ENCODE results near the gene TDRD10.
A peak's percentile ranks its signal among the peaks of the same experiment; 100 is the strongest.

TDRD10 gene, protein sequence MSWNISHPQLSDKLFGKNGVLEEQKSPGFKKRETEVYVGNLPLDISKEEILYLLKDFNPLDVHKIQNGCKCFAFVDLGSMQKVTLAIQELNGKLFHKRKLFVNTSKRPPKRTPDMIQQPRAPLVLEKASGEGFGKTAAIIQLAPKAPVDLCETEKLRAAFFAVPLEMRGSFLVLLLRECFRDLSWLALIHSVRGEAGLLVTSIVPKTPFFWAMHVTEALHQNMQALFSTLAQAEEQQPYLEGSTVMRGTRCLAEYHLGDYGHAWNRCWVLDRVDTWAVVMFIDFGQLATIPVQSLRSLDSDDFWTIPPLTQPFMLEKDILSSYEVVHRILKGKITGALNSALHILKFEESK

DNA sequence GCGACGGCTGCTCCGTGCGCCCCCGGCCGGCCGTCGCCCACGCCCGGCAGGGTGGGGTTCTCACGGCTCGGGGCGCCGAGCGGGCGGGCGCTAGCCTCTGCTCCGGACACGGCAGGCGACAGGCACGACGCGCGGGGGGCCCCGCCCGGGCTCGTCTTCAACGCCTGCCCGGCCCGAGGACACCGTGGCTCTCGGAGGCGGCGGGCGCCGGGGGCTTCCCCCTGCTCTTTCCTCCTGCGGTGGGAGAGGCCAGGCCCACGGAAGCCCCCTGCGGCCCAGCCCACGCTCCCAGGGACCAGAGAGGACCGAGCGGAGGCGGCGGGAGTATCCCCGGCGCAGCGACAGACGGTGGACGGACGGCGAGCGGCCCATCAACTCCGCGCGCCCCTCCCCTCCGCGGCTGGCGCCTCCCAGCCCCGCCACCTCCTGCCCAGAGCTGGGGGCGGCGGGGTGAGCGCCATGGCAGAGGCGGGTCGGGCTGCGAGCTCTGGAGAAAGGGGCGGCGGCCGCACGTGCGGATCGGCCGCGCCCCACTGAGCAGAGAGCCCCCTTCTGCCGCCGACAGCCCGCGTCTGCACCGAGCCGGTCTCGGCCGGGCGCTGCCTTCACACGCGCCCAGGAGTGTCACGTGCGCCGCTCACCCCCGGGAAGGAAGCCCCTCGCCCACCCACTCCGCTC is at the start of gene TDRD10, which contains the start of gene SHE:
TSS of gene TDRD10 (plus strand) at position 154 of the 678 bp plus-strand sequence. CDS start 4,685 bp downstream, outside the sequence.
TSS of gene SHE (minus strand) at position 347 of the 678 bp plus-strand sequence. CDS start 386 bp downstream, outside the sequence.
- DNase-seq (ENCODE audit: low spot score), result no peak

DNA sequence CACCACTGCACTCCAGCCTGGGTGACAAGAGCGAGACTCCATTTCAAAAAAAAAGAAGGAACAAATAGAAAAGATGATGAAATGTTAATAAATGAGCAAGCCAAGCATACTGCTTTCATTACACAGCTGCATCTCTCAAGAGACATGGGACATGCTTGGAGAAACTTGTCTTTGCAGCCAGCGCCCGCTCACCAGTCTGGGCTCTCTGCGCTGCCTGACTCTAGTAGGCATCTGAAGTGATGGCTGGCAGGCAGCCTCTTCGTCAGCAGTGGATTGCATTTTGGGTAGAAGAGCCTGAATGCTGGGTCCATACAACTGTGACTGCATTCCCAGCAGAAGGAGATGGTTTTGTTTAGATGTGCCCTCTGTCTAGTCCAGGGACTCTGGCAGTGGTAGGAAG is 48.9 kb upstream of the TDRD10 start:
- DNase-seq (ENCODE audit: low spot score), result no peak

DNA sequence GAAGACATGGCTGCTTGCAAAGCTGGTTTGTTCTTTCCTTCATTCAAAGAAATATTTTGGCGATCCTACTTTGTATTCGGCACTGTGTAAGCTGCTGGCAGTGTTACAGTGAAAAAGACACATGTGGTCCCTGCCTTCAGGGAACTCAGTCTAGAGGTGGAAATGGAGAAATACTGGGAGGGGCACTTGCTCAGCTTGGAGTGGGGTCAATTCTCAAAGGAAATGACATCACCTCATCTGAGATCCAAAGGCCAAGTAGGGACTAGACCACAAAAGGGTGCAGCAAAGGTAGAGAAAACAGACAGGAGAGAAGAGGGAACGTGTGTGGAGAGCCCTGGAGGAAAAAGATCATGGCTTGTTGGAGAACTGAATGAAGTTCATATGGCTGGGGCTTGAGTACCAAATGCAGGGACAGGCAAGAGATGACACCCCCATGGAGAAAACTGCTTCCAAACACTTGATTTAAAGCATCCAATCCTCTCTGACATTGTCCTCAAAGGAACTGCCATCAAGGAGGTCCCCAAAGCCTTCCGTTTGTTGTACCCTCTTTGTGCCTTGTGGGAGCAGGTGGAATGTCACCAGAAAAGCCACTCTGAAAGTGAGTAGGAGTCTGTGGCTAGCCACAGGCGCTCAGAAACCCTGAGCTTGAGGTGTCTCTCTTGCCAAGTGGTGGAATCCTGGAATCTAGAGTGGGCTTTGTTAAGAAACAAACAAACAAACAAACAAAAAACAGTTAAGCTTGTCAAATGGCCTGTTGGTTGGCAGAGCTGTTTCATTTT is 48.3 kb upstream of the TDRD10 start:
- peak; percentile 33 for DNase-seq (ENCODE audit: low spot score)

DNA sequence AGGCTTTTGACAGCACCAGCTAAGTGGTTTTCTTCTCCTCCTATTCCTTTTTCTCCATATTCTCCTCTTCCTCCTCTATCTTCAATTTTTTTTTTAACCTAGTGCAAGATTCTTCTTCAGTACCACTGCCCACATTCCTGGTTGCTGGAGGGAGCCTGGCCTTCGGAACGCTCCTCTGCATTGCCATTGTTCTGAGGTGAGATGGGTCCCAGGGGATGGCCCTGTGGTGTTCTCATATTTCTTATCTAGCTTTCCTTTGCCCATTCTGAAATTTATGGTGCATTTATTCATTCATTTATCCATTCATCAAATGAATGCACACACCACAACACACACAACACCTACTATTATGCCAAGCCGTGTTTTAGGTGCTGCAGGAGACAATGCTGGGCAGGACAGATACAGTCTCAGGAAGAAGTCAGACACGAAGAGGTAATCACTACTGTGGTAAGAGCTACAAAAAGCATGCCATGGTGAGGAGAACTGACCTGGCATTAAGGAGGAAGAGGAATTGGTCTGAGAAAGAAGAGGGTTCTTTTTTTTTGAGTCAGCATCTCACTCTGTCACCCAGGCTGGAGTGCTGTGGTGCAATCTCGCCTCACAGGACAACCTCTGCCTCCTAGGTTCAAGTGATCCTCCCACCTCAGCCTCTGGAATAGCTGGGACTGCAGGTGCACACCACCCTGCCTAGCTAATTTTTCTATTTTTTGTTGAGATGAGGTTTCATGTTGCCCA is 47.5 kb upstream of the TDRD10 start:
- DNase-seq (ENCODE audit: low spot score), result no peak

DNA sequence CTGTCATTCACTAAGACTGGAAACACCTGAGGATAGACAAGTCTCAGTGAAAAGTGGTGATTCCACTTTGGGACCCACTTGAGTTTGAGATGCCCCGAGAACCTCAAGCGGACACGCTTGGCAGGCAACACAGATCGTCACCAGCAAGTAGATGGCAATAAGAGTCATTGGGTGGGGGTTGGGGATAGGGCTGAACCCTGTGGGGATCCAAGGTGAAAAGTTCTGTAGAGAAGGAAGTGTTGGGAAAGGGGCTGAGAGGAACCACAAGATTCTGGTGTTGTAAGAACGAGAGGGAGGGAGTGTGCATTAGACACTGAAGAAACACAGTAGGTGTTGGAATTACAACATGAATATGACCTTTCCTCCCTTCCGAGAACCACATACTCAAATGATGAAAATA is 45.4 kb upstream of the TDRD10 start:
- DNase-seq (ENCODE audit: low spot score), result no peak

DNA sequence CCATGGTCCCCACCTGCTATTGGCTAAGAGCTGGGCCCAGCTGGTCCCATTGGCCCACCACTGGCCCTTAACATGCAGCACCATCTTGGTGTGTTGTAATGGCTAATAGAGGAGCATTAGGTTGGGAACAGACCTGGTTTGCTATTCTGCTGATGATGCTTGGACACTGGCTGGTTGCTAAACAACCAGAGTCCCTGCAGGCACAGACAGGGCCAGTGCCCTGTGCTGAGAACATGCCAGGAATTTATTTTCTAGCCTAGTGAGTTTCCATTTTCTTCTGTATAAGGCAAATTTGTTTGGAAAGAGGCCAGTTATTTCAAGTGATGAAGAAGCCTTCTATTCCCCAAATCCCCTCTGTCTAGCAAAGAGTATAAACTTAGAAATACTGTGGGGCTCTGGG is 42.9 kb upstream of the TDRD10 start:
- DNase-seq (ENCODE audit: low spot score), result no peak

DNA sequence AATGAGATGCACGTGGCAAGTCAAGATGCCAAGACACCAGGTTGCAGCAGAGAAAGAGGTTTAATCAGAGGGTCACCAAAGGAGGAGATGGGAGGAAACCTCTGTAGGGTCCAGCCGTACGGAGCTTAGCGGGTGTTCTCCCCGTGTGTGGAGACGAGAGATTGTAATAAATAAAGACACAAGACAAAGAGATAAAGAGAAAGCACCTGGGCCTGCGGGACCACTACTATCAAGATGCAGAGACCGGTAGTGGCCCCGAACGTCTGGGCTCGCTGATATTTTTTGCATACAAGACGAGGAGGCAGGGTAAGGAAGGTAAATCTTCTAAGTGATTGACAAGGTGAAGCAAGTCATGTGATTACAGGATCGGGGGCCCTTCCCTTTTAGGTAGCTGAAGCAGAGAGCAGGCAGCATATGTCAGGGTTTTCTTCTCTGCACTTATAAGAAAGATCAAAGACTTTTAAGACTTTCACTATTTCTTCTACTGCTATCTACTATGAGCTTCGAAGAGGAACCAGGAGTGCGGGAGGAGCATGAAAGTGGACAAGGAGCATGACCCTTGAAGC is 41.2 kb upstream of the TDRD10 start:
- DNase-seq (ENCODE audit: low spot score), result no peak

DNA sequence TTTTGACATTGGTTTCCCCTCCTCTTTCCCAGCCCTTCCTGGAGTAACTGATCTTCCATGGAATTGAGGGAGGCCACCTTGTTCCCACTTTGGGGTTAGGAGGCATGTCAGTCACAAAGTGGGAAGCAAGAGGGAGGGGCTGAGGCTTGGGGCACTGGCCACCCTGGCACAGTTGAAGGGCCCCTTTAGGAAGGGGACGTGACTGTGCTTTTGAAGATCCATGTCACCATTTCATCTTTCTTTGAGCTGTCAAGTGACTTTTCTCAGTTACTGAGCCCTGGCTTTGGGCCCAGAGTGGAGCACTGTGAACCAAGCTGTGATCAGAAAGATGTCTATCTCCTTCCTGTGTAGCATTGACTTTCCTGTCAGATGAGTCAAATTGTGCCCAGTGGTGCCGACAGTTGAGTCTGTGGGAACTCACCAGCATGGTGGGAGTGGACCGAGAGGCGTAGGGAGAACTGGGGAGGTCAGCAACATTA is 38.5 kb upstream of the TDRD10 start:
- DNase-seq (ENCODE audit: low spot score), result no peak

DNA sequence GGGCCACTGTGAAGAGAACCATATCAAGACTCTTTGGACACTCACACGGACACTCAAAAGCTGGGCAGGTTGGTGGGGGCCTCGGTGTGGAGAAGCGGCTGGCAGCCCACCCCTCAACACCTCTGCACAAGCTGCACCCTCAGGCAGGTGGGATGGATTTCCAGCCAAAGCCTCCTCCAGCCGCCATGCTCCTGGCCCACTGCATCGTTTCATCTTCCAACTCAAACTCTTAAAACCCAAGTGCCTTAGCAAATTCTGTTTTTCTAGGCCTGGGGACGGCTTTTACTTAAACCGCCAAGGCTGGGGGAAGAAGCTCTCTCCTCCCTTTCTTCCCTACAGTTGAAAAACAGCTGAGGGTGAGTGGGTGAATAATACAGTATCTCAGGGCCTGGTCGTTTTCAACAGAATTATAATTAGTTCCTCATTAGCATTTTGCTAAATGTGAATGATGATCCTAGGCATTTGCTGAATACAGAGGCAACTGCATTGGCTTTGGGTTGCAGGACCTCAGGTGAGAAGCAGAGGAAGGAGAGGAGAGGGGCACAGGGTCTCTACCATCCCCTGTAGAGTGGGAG is 36.3 kb upstream of the TDRD10 start:
- DNase-seq (ENCODE audit: low spot score), result no peak

DNA sequence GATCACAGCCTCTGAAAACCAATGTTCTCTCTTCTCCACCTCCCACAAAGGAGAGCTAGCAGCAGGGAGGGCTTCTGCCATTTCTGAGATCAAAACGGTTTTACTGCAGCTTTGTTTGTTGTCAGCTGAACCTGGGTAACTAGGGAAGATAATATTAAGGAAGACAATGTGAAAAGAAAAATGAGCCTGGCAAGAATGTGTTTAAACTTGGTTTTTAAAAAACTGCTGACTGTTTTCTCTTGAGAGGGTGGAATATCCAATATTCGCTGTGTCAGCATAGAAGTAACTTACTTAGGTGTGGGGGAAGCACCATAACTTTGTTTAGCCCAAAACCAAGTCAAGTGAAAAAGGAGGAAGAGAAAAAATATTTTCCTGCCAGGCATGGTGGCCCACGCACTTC is 35.8 kb upstream of the TDRD10 start:
- no peak for DNase-seq (ENCODE audit: low spot score)

DNA sequence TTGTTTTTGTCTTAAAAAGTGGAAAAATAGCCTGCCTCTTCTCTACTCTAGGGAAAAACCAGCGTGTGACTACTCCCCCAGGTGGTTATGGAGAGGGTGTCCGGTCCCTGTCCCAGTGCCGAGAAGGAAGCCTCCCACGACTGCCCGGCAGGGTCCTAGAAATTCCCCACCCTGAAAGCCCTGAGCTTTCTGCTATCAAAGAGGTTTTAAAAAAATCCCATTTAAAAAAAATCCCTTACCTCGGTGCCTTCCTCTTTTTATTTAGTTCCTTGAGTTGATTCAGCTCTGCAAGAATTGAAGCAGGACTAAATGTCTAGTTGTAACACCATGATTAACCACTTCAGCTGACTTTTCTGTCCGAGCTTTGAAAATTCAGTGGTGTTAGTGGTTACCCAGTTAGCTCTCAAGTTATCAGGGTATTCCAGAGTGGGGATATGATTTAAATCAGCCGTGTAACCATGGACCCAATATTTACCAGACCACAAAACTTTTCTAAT is 35.0 kb upstream of the TDRD10 start:
- no peak for DNase-seq (ENCODE audit: low spot score)

DNA sequence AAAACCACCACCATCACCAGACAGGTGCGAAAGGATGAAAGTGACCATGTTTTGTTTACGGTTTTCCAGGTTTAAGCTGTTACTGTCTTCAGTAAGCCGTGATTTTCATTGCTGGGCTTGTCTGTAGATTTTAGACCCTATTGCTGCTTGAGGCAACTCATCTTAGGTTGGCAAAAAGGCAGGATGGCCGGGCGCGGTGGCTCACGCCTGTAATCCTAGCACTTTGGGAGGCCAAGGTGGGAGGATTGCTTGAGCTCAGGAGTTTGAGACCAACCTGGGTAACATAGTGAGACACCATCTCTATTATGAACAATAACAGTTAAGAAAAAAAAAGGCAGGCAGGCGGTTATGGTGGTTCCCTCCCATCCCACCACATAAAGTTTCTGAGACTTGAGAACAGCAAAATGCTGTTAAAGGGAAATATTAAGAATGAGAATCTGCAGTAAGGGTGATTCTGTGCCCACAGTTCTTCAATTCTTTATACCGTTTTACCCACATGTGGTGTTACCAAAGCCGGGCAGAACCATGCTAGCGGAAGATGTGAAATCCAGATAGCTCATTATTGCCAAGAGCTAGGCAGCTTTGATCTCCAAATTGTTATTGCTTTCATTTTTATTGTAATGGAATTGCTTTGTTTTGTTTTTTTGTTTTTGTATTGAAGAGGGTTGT is 34.5 kb upstream of the TDRD10 start:
- no peak for DNase-seq (ENCODE audit: low spot score)

DNA sequence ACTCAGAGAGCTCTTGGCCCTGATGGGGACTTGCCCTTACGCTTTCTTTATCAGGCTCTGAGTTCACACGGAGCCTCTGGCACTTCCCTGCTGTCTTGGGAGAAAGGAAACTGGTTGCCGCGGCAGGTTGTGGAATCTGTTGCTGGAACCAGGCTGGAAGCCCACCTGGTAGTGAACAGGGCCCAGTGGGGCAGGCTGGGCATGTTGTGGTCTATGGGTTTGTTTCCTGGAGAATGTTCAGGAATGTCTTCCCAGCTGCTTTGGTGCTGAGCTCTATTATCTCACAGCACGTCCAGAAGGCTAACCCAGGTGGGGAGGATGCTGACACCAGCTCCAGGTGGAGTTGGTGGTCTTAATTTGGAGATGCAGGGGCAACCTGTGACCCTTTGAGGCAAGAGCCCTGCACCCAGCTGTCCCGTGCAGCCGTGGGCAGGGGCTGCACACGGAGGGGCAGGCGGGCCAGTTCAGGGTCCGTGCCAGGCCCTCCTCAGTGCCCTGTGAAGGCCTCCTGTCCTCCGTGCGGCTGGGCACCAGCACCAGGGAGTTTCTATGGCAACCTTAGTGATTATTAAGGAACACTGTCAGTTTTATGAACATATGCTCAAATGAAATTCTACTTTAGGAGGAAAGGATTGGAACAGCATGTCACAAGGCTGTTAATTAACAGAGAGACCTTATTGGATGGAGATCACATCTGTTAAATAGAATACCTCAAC is 33.3 kb upstream of the TDRD10 start:
- no peak for DNase-seq (ENCODE audit: low spot score)

DNA sequence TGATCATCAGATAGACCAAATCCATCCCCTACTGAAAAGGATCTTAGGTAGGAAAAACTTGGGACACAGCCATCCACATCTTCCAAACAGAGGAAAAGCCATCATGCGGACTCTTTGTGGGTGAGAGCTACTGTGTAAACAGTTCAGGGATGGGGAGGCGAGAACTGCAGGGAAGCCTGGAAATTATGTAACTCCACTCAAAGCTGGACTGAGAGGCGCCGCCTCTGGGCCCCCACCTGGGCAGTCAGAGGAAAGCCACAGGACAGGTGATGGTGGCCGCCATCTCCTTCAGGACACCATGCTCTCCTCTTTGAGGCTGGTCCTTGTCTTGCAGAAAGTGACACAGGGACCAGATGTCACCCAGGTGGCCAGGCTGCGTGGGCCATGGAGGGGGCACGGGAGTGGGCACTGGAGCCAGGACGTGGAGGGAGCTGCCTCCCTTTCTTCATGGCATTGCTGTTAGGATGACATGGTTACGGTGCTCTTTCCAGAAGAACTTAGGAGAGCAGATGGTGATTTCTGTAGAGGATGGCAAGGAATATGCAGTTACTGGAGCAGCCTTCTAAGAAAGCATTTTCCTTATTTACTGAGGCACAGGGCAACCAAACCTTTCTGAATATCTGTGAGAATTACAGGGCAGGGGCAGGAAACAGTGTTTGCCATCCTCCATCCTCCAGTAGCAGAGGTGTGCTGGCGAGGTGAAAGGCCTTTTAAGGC is 32.0 kb upstream of the TDRD10 start:
- no peak for DNase-seq (ENCODE audit: low spot score)

DNA sequence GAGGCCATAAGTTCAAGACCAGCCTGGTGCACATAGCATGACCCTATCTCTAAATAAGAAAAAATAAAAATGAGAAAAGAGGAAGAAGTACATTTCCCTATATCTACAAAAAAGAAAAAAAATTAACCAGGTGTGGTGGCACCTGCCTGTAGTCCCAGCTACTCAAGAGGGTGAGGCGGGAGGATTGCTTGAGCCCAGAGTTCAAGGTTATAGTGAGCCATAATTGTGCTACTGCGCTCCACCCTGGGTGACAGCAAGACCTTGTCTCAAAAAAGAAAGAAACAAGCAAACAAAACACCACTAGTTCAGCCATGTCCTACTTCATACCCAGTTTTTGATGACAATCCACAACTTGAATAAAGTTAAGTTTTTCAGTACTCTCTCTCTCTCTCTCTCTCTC is 30.7 kb upstream of the TDRD10 start:
- DNase-seq (ENCODE audit: low spot score), result no peak

DNA sequence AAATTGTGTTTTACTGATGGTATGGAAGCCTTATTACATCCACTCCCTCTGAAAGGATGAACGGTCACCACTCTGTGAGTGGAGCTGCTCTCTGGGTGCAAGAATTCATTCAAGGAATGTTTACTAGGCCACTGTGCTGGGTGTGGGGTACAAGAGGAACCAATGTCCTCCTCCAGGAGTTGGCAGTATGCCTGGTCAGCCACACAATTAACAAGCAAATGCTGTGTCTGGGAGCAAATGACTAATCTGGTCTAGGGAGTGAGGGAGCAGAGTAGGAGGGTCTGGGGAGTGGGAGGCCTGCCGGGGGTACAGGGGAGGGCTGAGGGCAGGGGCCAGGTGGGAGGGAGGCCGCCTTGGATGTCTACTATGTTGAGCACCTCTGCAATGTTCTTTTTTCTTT is 27.2 kb upstream of the TDRD10 start:
- DNase-seq (ENCODE audit: low spot score), result peak; percentile 77

DNA sequence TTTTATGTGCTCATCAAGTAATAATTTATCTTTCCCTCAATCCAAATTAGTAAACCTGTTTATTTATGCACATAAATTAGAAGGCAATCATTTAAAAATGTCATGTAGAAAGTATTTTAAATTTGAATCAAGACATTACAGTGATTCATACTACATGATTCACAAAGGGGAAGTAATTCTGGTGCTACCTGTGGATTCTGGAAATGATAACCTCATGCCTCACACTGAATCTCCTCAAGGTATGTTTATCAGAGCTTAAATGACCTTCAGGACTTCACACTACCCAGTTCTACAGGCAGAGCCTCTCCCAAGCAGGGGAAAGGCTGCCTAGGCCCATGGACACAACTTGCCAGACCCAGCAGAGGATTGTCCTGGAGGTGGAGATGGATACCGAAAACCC is 25.2 kb upstream of the TDRD10 start:
- no peak for DNase-seq (ENCODE audit: low spot score)

DNA sequence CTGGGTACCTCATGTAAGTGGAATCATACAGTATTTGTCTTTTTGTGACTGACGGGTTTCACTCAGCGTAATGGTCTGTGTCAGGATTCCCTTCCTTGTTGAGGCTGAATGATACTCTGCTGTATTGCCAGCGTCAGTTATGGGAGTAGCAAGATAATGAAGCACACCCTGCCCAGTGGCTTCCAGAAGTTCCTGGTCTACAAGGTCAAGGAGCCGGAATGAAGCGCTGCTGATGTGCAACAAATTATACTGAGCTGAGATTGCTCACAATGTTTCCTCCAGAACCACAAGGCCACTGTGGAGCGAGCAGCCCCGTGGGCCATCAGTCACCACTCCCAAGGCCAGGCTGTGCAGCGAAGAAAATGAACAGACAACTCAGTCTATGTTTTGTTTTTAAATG is 24.0 kb upstream of the TDRD10 start:
- DNase-seq (ENCODE audit: low spot score), result no peak

DNA sequence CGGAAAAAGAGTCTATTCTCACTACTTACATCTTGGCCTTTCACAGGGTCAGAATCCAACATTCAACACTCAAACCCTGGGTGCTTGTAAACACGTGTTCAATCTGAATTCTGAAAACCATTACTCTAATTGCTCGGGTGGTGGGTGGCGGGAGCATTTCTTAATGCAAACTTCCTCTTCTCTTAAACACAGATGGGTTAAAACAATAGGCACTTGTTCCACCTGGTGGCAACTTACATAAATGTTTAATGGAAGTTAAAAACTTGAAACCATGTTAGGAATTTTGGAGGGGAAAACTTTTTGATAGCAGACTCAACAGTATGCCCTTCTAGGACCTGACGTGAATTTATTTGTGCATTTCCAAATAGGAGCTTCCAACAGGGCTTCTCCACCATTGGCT is 23.4 kb upstream of the TDRD10 start:
- DNase-seq (ENCODE audit: low spot score), result no peak

Data from AG08396 (cell line).